GM10266 (cell line): ENCODE data around the gene CDC25C.

Experiments
- DNase-seq: peaks from one replicate; pipeline ENCODE4 v3.0.0; 2012; ENCODE audit errors: extremely low spot score
- CTCF ChIP-seq: IDR thresholded peaks from 2 replicates; pipeline ENCODE4 v1.5.1; 2012; ENCODE audit warnings: mild to moderate bottlenecking, low read depth; ENCODE audit not compliant: control insufficient read depth, insufficient read depth; ENCODE audit errors: missing control alignments

CDC25C gene

GRCh38 chr5:138344887-138345622 lies 13.5 kb upstream of the CDC25C start:
- TF ChIP-seq CTCF = no peak
- DNase-seq = no peak

- DNase-seq = no peak
- no peak for TF ChIP-seq CTCF
Measured at GRCh38 chr5:138340008-138340407, 8.4 kb upstream of the CDC25C start.

- DNase-seq = peak; percentile 38
- TF ChIP-seq CTCF = no peak
Measured at GRCh38 chr5:138339464-138339863, 7.9 kb upstream of the CDC25C start.

- TF ChIP-seq CTCF = no peak
- DNase-seq = peak; percentile 22
Measured at GRCh38 chr5:138339091-138339456, 7.5 kb upstream of the CDC25C start.

GRCh38 chr5:138338411-138339090 lies 6.9 kb upstream of the CDC25C start:
- peak; percentile 31 for DNase-seq
- no peak for TF ChIP-seq CTCF

- peak; percentile 90 for DNase-seq
- no peak for TF ChIP-seq CTCF
Measured at GRCh38 chr5:138337685-138338410, 6.2 kb upstream of the CDC25C start, which contains the start of gene FAM53C. TSS of gene FAM53C (plus strand) at chr5:138338266. CDS start at chr5:138341336, 3,070 bp downstream.
